ENCODE results near the gene SECTM1.

The SECTM1 gene

DNA sequence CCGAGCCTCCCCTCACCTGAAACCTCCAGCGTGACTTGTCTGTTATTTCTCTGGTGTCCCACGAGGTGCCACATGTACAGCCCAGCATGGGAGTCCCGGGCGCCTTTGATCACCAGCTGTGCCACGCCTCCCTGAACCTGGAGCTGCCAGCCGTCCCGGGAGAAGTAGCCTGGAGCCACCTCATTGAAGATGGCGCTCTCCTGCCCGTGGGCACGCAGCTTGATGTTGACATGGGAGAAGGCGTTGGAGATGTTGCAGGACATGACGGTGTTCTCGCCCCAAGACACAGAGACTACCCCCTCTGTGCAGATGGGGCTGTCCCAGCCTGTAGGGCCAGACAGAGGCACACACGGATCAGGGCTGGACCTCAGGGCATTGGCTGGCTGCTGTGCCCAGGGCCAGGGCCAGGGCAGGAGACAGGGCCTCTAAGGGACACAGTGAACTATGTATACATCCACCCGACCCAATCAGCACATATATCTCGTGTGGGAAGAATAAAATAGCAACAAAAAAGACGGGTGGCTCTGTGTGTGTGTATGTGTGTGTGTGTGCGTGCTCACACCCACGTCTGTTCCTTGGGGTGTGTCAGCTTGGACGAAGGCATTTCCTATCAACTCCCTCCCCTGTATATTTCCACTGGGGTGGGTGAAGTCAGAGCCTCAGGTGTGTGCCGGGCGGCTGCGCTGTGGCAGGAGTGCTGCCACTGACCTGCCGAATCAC, 8.8 kb downstream of the SECTM1 start:
- TF ChIP-seq, protein P1, sequence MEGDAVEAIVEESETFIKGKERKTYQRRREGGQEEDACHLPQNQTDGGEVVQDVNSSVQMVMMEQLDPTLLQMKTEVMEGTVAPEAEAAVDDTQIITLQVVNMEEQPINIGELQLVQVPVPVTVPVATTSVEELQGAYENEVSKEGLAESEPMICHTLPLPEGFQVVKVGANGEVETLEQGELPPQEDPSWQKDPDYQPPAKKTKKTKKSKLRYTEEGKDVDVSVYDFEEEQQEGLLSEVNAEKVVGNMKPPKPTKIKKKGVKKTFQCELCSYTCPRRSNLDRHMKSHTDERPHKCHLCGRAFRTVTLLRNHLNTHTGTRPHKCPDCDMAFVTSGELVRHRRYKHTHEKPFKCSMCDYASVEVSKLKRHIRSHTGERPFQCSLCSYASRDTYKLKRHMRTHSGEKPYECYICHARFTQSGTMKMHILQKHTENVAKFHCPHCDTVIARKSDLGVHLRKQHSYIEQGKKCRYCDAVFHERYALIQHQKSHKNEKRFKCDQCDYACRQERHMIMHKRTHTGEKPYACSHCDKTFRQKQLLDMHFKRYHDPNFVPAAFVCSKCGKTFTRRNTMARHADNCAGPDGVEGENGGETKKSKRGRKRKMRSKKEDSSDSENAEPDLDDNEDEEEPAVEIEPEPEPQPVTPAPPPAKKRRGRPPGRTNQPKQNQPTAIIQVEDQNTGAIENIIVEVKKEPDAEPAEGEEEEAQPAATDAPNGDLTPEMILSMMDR (IDR thresholded peaks at IDR 0.05; ENCODE audit: low read depth, low read length, missing control alignments): no peak
- in situ Hi-C loops (cut with HindIII; ENCODE audit: low sequenced_read_pairs): no loop called here
- no peak for DNase-seq (ENCODE audit: low read depth)
- H3K4me3 ChIP-seq (ENCODE audit: low read depth, low read length): no peak overlapping the region

DNA sequence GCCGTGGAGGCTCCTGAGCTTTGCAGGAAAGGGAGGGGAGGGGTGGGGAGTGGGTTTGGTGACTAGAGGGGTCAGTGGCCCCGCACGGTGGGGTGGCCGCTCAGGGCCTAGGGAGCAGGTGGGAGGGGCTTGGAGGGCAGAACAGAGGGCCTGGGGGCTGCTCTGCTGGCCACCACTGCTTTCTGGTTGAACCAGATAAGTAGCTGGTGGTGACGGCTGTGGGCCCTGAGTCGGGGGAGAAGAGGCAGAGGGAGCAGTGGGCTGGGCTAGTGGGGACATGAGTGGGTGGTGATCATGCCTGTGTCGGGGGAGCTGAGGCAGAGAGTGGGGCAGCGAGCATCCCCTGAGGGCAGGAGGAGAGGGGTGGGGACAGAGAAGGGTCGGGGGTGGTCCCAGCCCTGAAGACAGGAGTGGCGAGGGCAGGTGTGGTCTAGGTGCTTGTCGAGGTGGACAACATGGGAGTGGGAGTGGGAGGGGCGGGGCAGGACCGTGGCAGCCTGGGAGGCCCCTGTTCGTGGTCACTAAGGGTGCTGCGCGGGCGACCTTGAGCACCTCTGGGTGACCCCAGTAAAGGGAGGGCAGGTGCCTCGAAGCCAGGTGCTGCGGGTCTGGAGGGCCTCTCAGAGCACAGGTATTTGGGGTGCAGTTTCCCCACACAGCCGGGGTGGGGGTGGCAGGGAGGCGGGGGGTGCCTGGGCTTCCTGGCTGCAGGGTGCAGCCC, 9.9 kb downstream of the SECTM1 start:
- no peak overlapping the region for H3K4me3 ChIP-seq (ENCODE audit: low read depth, low read length)
- in situ Hi-C loops (cut with HindIII; ENCODE audit: low sequenced_read_pairs): no loop called here
- TF ChIP-seq, protein P1 (IDR thresholded peaks at IDR 0.05; ENCODE audit: low read depth, low read length, missing control alignments): no peak
- no peak for DNase-seq (ENCODE audit: low read depth)

GRCh38 chr17:82322526-82323453, 10.8 kb downstream of the SECTM1 start:
- TF ChIP-seq, protein P1 (IDR thresholded peaks at IDR 0.05; ENCODE audit: low read depth, low read length, missing control alignments): no peak
- H3K4me3 ChIP-seq (ENCODE audit: low read depth, low read length): no peak overlapping the region
- DNase-seq (ENCODE audit: low read depth): no peak
- in situ Hi-C loops (cut with HindIII; ENCODE audit: low sequenced_read_pairs): no loop called here

- in situ Hi-C loops (cut with HindIII; ENCODE audit: low sequenced_read_pairs): no loop called here
- no peak for DNase-seq (ENCODE audit: low read depth)
- H3K4me3 ChIP-seq (ENCODE audit: low read depth, low read length): no peak overlapping the region
- TF ChIP-seq, protein P1 (IDR thresholded peaks at IDR 0.05; ENCODE audit: low read depth, low read length, missing control alignments): no peak
These were observed 11.6 kb downstream of the SECTM1 start for GRCh38 chr17:82321947-82322466.

DNA sequence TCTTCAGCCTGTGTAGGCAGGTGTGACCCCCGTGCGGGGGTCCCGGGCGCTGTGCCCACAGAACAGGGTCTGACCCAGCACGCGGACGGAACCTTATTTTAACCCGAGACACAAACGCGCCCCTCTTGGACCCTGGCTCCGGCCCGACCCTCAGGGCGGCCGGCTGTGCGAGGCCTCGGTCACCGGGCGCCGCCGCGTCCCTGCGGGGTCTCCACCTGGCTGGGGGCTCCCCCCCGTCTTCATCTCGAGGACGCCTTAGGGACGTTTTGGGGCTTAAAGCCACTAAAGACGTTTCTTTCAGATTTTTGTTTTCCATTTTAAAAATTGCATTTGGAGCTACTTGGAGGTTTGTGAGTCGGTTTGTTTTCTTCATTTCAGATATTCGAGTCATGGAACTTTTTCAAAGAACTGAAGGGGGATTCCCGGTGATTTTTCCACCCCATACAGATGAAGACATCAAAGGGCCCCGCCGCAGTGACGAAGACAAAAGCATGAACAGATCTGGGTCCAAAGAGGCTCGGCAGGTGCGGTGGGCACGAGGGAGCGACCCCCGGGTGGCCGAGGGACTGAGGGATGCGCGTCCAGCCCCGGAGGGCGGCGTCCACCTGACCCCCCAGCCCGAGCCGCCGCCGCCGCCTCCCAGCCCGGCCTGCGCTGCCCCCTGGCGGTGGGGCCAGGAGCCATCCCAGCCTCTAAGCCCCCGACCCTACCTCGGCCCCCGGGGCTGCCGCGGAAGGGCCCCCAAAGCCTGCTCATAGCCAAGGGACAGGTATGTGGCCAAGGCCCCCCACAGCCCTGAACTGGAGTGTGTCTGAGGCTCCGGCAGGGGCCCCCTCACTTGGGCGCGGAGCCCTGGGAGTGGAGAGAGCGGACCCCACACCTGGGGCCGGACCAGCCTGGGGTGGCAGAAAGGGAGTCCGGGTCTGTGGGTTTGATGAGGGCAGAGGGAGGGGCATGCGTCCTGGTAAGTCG, 12.3 kb downstream of the SECTM1 start:
- DNase-seq (ENCODE audit: low read depth): no peak
- in situ Hi-C loops (cut with HindIII; ENCODE audit: low sequenced_read_pairs): no loop called here
- TF ChIP-seq, protein P1 (IDR thresholded peaks at IDR 0.05; ENCODE audit: low read depth, low read length, missing control alignments): peak; percentile 69
- H3K4me3 ChIP-seq (ENCODE audit: low read depth, low read length): no peak overlapping the region
